IMR-90 (cell line): ENCODE measurements around the gene SPRR2G. TPM values are rescaled to one million over a fixed set of nuclear protein-coding genes. Genes with fewer than 3 reads are reported as not detected.

Experiments used
- ATAC-seq: fragments of 200-7000 bp; cut with Tn5 transposase; 2 replicates; pipeline ENCODE4 v1.9.1; 2020; ENCODE audit warnings: low read depth, mild to moderate bottlenecking, moderate library complexity
- BruUV-seq: library from RNA; stranded (reverse); fragments of 400-500 nt; replicated peaks from 2 replicates; lab custom pipeline; 2021; lab: Mats Ljungman, UMichigan
- CTCF ChIA-PET: fragments of 300-600 bp; formaldehyde crosslinking; extraction: SDS; loops from one replicate; lab custom pipeline; 2021; ENCODE audit warnings: antibody characterized with exemption; lab: Yijun Ruan, JAX
- POLR2A ChIA-PET: fragments of 300-600 bp; sonication (Branson Sonifier 250); formaldehyde crosslinking; loops from one replicate; lab custom pipeline; 2022; ENCODE audit warnings: antibody characterized with exemption; ENCODE audit not compliant: unreplicated experiment; lab: Charles Lee
- DNase-seq: peaks from one replicate; pipeline ENCODE4 v3.0.0; 2013
- H2AFZ ChIP-seq: replicated peaks from 2 replicates; pipeline ENCODE3; 2013; ENCODE audit warnings: low read length, mild to moderate bottlenecking; ENCODE audit not compliant: poor library complexity
- H2AK5ac ChIP-seq: 2 replicates; pipeline ENCODE4 v1.6.1; 2013; ENCODE audit warnings: low read depth, low read length, inconsistent platforms
- H2AK9ac ChIP-seq: replicated peaks from 2 replicates; pipeline ENCODE3; 2013; ENCODE audit warnings: mild to moderate bottlenecking, low read depth, low read length, moderate library complexity; ENCODE audit not compliant: poor library complexity
- H2BK120ac ChIP-seq: 2 replicates; pipeline ENCODE4 v1.6.1; 2013; ENCODE audit warnings: low read depth, low read length, inconsistent platforms
- H2BK15ac ChIP-seq: 3 replicates; pipeline ENCODE4 v1.6.1; 2013; ENCODE audit warnings: low read depth, low read length, inconsistent platforms
- H2BK20ac ChIP-seq: 2 replicates; pipeline ENCODE4 v1.6.1; 2013; ENCODE audit warnings: low read depth, mild to moderate bottlenecking, inconsistent platforms, low read length, moderate library complexity
- H2BK5ac ChIP-seq: 2 replicates; pipeline ENCODE4 v1.6.1; 2013; ENCODE audit warnings: mild to moderate bottlenecking, low read depth, low read length, inconsistent platforms; ENCODE audit not compliant: poor library complexity, severe bottlenecking
- H3K14ac ChIP-seq: replicated peaks from 2 replicates; pipeline ENCODE4 v1.6.1; 2013; ENCODE audit warnings: low read depth, low read length, inconsistent platforms
- H3K18ac ChIP-seq: 2 replicates; pipeline ENCODE4 v1.6.1; 2013; ENCODE audit warnings: low read depth, low read length, control low read depth
- H3K23ac ChIP-seq: 2 replicates; pipeline ENCODE4 v1.6.1; 2013; ENCODE audit warnings: low read depth, low read length, inconsistent platforms
- H3K27ac ChIP-seq: 2 replicates; pipeline ENCODE4 v1.5.1; 2013; ENCODE audit warnings: mild to moderate bottlenecking, control low read depth, low read length; ENCODE audit not compliant: insufficient read depth
- H3K27me3 ChIP-seq: 2 replicates; pipeline ENCODE4 v1.6.1; 2013; ENCODE audit warnings: low read length; ENCODE audit not compliant: control insufficient read depth, insufficient read depth
- H3K36me3 ChIP-seq: 2 replicates; pipeline ENCODE4 v1.6.1; 2013; ENCODE audit warnings: low read length, mixed read lengths; ENCODE audit not compliant: control insufficient read depth, insufficient read depth
- H3K4ac ChIP-seq: 2 replicates; pipeline ENCODE4 v1.6.1; 2013; ENCODE audit warnings: low read depth, low read length, inconsistent platforms
- H3K4me1 ChIP-seq: 2 replicates; pipeline ENCODE4 v1.6.1; 2013; ENCODE audit warnings: low read length, mixed read lengths; ENCODE audit not compliant: control insufficient read depth, insufficient read depth
- H3K4me2 ChIP-seq: 2 replicates; pipeline ENCODE4 v1.6.1; 2013; ENCODE audit warnings: low read depth, mild to moderate bottlenecking, control low read depth, low read length, moderate library complexity
- H3K4me3 ChIP-seq: 2 replicates; pipeline ENCODE4 v1.5.1; 2013; ENCODE audit warnings: low read depth, mild to moderate bottlenecking, control low read depth, low read length, moderate library complexity; ENCODE audit not compliant: insufficient read depth
- H3K56ac ChIP-seq: 2 replicates; pipeline ENCODE4 v1.6.1; 2013; ENCODE audit warnings: low read length, inconsistent platforms; ENCODE audit not compliant: insufficient read depth; ENCODE audit errors: extremely low read depth
- H3K79me1 ChIP-seq, 2 experiments: 2 replicates each; pipeline ENCODE4 v1.6.1; 2013; ENCODE audit warnings: low read length in 2 of 2, inconsistent platforms in 1 of 2, low read depth in 1 of 2
- H3K9ac ChIP-seq: 2 replicates; pipeline ENCODE4 v1.6.1; 2013; ENCODE audit warnings: low read depth, low read length, control low read depth
- H3K9me1 ChIP-seq: 2 replicates; pipeline ENCODE4 v1.6.1; 2013; ENCODE audit warnings: low read length, inconsistent platforms; ENCODE audit not compliant: insufficient read depth
- H3K9me3 ChIP-seq: 2 replicates; pipeline ENCODE4 v1.6.1; 2013; ENCODE audit warnings: low read length; ENCODE audit not compliant: control insufficient read depth, insufficient read depth
- H4K20me1 ChIP-seq: 2 replicates; pipeline ENCODE4 v1.6.1; 2013; ENCODE audit warnings: low read length, inconsistent platforms; ENCODE audit not compliant: insufficient read depth
- H4K5ac ChIP-seq: 2 replicates; pipeline ENCODE4 v1.6.1; 2013; ENCODE audit warnings: mild to moderate bottlenecking, low read depth, low read length, control low read depth
- H4K8ac ChIP-seq, 2 experiments: 2 replicates each; pipeline ENCODE4 v1.6.1; 2013; ENCODE audit warnings: low read depth in 2 of 2, low read length in 2 of 2, control low read depth in 1 of 2, inconsistent platforms in 1 of 2
- H4K91ac ChIP-seq: 2 replicates; pipeline ENCODE4 v1.6.1; 2013; ENCODE audit warnings: low read depth, low read length, inconsistent platforms; ENCODE audit not compliant: insufficient read depth
- CHD1 ChIP-seq: IDR thresholded peaks from 2 replicates; pipeline ENCODE4 v1.6.1; 2012; ENCODE audit warnings: low read depth, low read length, improper control_type of control experiment
- MXI1 ChIP-seq: IDR thresholded peaks from 2 replicates; pipeline ENCODE4 v1.6.1; 2012; ENCODE audit warnings: low read depth, mild to moderate bottlenecking, low read length, moderate library complexity, borderline replicate concordance
- dilution Hi-C: fragments of 300-500 bp; cut with HindIII; formaldehyde crosslinking; loops from one replicate; pipeline ENCODE4 v1.14.3; 2018; ENCODE audit warnings: low sequenced_read_pairs; ENCODE audit not compliant: unreplicated experiment
- in situ Hi-C: fragments of 300-500 bp; cut with MboI; formaldehyde crosslinking; loops from 3 replicates; pipeline ENCODE4 v1.14.3; 2019; ENCODE audit warnings: low sequenced_read_pairs, inconsistent platforms, mixed read lengths
- intact Hi-C: fragments of 100-400 bp; cut with micrococcal nuclease; formaldehyde crosslinking; loops from 2 replicates; pipeline ENCODE4 v1.10.0; 2022
- polyA plus RNA-seq, 3 experiments: library from polyadenylated mRNA; depleted of rRNA; stranded (reverse); fragments of >200 nt; gene quantifications; 2 replicates each; pipeline ENCODE4 v1.2.3, GENCODE V29; 2012; ENCODE audit warnings: low replicate concordance in 1 of 3
- total RNA-seq: library from RNA; depleted of rRNA; stranded (reverse); fragments of >200 nt; gene quantifications from 2 replicates; pipeline ENCODE4 v1.2.3, GENCODE V29; 2012
- TF ChIP-seq, protein P1 (sequence below): conservative IDR thresholded peaks from 2 replicates; pipeline ENCODE4 v1.5.1; 2012; ENCODE audit warnings: mild to moderate bottlenecking, low read depth, low read length, improper control_type of control experiment

SPRR2G gene
- total and polyA plus RNA-seq, 2 of the 4 experiments (the other 2 are of a cell fraction): not detected

DNA sequence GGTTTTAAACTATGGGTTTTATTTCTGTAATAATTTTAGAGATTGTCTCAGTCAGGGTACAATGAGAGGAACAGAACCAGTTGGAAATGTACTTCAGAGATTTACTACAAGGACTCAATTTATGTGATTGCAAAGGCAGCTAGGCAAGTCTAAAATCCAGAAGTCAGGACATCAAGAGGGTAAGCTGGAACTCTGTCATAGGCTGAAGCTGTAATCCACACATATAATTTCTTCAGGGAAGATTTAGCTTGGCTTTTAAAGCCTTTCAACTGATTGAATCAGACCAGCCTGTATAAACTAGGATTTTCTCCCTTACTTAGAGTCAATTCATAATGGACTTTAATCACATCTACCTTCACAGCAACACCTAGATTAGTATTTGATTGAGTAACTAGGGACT is 28.2 kb upstream of the SPRR2G start:
- H4K20me1 ChIP-seq: no peaks in the 10 kb centered on the region
- no TSS peak for BruUV-seq
- in situ Hi-C loops: no loop called here

More for the DNA sequence above, 28.2 kb upstream of the SPRR2G start:
- Histone ChIP-seq H3K23ac (no peak overlapping the region), H3K27me3 (no peaks in the 10 kb centered on the region), H3K9ac (no peak overlapping the region), H2BK5ac (no peak overlapping the region), H2AK9ac (no peak overlapping the region), H4K8ac (no peak overlapping the region), H3K9me3 (no peaks in the 10 kb centered on the region), H3K4ac (no peak overlapping the region), H3K36me3 (no peaks in the 10 kb centered on the region), H4K91ac (no peak overlapping the region), H3K27ac (no peak overlapping the region), H3K18ac (no peak overlapping the region), H2AFZ (no peak overlapping the region), H4K5ac (no peak overlapping the region), H3K56ac (no peak overlapping the region), H3K4me1 (no peaks in the 10 kb centered on the region), H3K14ac (no peak overlapping the region), H3K9me1 (no peaks in the 10 kb centered on the region), H2BK15ac (no peak overlapping the region), H2AK5ac (no peak overlapping the region), H2BK20ac (no peak overlapping the region), H3K4me3 (no peak overlapping the region), H3K79me1 (no peaks in the 10 kb centered on the region), H2BK120ac (no peak overlapping the region), H3K4me2 (no peak overlapping the region)
- ATAC-seq (no peak), DNase-seq (no peak)
- ChIA-PET POLR2A (no interaction called here), CTCF (no interaction called here)
- TF ChIP-seq MXI1: no peak
- no peak for TF ChIP-seq CHD1
- TF ChIP-seq, protein P1, sequence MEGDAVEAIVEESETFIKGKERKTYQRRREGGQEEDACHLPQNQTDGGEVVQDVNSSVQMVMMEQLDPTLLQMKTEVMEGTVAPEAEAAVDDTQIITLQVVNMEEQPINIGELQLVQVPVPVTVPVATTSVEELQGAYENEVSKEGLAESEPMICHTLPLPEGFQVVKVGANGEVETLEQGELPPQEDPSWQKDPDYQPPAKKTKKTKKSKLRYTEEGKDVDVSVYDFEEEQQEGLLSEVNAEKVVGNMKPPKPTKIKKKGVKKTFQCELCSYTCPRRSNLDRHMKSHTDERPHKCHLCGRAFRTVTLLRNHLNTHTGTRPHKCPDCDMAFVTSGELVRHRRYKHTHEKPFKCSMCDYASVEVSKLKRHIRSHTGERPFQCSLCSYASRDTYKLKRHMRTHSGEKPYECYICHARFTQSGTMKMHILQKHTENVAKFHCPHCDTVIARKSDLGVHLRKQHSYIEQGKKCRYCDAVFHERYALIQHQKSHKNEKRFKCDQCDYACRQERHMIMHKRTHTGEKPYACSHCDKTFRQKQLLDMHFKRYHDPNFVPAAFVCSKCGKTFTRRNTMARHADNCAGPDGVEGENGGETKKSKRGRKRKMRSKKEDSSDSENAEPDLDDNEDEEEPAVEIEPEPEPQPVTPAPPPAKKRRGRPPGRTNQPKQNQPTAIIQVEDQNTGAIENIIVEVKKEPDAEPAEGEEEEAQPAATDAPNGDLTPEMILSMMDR: no peak
- dilution Hi-C loops (no loop called here), intact Hi-C loops (no loop called here)
